Fibroblast of peridontal ligament (primary cell): Measurements from ENCODE around the gene PLA2G4B.
A peak's percentile ranks its signal among the peaks of the same experiment; 100 is the strongest.

Experiments used
- DNase-seq: peaks from one replicate; pipeline ENCODE4 v3.0.0-alpha.2; 2010; ENCODE audit errors: extremely low read depth

PLA2G4B gene

GRCh38 chr15:41838400-41838897 lies at the start of gene PLA2G4B:
PLA2G4B (plus strand) TSS chr15:41838847; CDS start chr15:41838914, 67 bp downstream.
- no peak for DNase-seq

DNA sequence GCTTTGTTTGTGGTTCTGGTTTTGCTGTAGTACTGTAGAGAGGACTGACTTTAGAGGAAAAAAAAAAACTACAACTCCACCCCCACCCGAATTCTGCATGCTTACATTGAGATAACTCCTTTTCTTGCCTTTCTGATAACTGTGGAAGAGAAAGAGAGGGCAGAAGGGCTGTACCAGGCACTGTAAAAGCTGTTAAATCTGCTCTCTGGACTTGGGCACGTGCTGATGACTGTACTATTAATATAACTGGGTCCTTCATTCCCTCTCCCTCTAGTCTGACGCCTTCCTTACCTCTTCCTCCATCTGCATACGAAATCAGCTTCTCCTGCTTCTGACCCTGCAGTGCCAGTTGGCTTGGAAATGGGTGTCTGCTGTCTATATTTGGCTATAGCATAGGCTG lies 49.4 kb upstream of the PLA2G4B start:
- no peak for DNase-seq

DNA sequence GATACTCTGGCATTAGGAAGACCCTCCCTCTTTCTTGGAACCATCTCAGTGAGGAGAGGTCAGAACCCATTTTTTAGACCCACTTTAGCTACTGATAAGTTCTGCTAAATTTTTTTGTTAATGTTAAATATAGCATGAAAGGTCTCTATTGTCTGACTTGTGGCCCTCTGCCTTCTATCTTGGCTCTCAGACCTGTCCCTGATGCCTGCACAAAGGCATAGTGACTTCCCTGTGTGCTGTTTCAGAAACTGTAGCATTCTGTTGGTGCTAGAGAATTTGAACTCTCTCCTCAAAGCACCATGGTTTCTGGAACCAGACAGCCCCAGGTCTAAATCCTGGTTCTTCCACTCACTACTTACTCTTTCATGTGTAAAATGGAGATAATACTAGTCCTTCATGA lies 49.0 kb upstream of the PLA2G4B start:
- no peak for DNase-seq

DNA sequence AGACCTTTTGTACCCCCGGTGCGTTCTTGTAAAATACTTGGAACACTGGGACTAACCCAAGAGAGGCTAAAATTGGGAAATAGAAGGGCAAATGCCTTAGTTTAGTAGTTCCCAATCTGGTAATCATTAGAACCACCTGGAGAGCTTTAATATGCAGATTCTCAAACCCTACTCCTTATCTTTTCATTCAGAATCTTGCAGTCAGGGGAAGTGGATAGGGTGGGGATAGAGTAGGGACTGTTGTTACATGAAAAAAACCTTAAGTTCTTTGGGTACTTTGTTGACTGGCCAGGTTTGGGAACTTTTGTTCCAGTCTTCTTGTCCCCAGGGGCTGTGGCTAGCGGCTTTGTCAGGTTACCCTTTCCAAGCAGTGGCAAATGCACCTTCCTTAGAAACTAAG lies 48.5 kb upstream of the PLA2G4B start:
- no peak for DNase-seq

GRCh38 chr15:41790756-41791546 lies 47.7 kb upstream of the PLA2G4B start:
- peak; percentile 53 for DNase-seq

GRCh38 chr15:41791547-41791937 lies 47.1 kb upstream of the PLA2G4B start:
- no peak for DNase-seq

GRCh38 chr15:41792000-41792637 lies 46.5 kb upstream of the PLA2G4B start:
- DNase-seq: no peak

DNA sequence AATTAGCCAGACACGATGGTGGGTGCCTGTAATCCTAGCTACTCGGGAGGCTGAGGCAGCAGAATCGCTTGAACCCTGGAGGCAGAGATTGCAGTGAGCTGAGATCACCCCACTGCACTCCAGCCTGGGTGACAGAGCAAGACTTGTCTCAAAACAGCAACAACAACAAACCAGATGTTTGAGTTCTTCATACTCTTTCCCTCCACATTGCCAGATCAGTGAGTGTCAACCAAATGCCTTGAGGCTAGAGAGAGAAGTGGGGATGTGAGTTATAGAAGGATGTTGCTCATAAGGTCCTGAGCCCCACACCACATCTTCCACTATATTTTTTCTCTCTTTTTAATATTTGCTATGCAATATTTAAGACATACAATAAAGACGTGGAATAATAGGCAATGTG lies 44.6 kb upstream of the PLA2G4B start:
- DNase-seq: no peak

DNA sequence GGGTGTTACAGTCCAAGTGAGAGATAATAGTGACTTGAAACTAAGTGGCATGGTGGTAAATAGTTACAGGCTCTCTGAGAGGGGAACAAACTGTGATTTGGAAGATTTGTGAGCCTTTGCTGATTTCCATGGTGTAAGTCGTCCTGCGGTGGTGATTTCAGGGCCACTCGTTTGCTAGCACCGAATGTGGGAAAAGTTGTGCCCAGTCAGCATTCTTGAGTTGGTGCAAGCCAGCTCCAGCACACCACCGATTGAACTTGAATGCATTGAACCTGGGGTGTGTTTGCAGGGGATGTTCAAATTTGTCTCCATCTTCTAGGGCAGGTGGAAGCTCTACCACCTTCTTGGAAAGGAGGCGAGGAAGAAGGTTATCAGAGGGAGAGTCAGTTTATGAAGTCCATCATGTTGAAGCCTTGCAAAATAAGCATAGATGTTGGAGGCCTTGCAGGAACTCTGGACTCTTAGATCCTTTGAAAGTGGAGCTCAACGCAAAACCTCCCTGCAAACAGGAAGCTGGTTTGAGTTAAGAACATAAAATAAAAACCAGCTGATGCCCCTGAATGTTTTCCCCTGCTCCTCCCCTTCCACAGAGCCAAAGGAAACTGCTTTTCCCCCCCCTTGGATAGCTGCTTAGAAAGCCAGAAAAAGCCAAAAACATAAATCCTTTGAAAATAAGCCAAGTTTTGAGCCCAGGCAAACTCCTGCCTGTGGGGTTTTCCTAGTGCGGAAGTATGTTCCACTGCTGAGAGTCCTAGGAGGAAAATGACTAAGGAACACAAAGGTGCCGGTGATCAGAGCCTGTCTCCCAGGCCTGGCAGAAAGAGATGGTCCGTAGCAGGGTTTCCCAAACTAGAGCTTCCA lies 42.4 kb upstream of the PLA2G4B start:
- DNase-seq: peak; percentile 93

- no peak for DNase-seq
Observed at GRCh38 chr15:41797201-41797944, 41.3 kb upstream of the PLA2G4B start.

- DNase-seq: no peak
Observed at GRCh38 chr15:41798607-41799487, 39.8 kb upstream of the PLA2G4B start.

GRCh38 chr15:41799488-41799805 lies 39.2 kb upstream of the PLA2G4B start:
- no peak for DNase-seq

DNA sequence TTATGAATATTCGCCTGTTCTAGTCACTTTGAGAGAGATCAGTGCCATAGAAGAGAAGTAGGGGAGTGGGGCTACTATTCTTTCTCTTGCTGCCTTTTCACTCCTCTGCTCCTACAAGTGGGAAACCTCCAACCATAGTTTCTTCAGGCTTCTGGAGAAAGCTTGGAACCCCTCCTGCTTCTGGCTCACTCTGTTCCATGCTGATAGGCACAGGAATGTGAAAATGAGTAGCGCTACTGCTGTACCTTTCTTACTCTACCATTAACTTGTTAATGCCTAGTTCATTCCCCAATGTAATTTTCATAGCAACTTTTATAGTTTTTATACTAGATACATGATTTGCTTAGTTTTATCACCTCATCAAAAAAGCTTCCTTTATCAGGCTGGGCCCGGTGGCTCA lies 37.5 kb upstream of the PLA2G4B start:
- no peak for DNase-seq

- DNase-seq: peak; percentile 27
Observed at GRCh38 chr15:41801850-41802455, 36.7 kb upstream of the PLA2G4B start.

- no peak for DNase-seq
Observed at GRCh38 chr15:41804361-41804760, 34.3 kb upstream of the PLA2G4B start.

- DNase-seq: no peak
Observed at GRCh38 chr15:41804916-41805666, 33.6 kb upstream of the PLA2G4B start.

- DNase-seq: no peak
Observed at GRCh38 chr15:41805711-41806110, 32.9 kb upstream of the PLA2G4B start.

GRCh38 chr15:41806291-41807181 lies 32.1 kb upstream of the PLA2G4B start:
- DNase-seq: no peak

- DNase-seq: no peak
Observed at GRCh38 chr15:41809121-41809520, 29.5 kb upstream of the PLA2G4B start.
